Dermis blood vessel endothelial cell (primary cell): ENCODE data around the gene NCK1. TPM values are rescaled to one million over a fixed set of nuclear protein-coding genes. Genes with fewer than 3 reads are reported as not detected.

Experiments
- DNase-seq: peaks from one replicate; pipeline ENCODE4 v3.0.0; 2010
- total RNA-seq: library from RNA; depleted of rRNA; stranded (reverse); fragments of >200 nt; gene quantifications from 2 replicates; pipeline ENCODE4 v1.2.3, GENCODE V29; 2014

The NCK1 gene
- total RNA-seq, 1 donor from 2014 or later: 150 TPM

DNA sequence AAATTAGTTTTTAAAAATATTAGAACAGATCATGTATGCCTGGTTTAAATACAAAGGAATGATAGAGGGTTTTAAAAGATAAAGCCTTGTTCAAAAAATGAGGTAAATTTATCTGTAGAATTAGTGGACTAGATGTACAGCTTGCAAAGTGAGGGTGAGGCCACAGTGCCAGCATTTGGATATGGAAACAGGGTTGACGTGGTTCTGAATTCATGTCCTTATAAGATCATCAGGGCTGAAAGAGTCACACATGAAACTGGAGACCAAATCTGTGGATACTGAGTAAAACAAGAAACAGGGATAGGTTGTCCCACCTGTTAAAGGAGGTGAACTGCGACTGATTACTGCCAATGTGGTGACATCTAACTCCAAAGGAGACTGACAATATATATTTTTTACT lies 46.3 kb downstream of the NCK1 start:
- DNase-seq: no peak

DNA sequence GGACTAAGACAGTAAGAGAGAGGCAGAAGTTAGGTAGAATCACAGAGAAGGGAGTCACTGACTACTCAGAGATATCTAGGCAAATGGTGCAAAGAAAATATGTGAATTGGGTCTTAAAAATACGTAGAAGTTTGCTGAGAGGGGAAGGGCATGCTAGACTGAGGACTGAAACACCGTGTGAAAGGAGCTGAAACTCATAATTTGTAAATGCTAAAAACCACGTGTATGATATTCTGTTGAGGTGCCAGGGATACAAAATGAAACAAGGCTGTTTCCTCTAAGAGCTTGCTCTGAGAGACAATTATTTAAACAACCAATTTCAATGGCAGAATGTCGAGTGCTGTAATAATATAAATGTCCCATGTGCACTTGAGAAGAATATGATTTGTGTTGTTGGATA lies 47.2 kb downstream of the NCK1 start:
- DNase-seq: no peak

DNA sequence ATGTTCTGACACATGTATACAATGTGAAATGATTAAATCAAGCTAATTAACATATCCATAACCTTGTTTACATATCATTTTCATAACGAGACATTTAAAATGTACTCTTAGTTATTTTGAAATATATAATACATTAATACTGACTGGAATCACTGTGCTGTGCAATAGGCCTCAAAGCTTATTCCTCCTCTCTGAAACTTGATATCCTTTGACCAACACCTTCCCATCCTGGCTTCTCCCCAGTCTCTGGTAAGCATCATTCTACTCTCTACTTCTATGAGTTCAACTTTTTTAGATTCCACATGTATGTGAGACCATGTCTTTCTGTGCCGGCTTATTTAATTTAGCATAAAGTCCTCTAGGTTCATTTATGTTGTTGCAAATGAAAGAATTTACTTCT lies 48.7 kb downstream of the NCK1 start:
- no peak for DNase-seq

DNA sequence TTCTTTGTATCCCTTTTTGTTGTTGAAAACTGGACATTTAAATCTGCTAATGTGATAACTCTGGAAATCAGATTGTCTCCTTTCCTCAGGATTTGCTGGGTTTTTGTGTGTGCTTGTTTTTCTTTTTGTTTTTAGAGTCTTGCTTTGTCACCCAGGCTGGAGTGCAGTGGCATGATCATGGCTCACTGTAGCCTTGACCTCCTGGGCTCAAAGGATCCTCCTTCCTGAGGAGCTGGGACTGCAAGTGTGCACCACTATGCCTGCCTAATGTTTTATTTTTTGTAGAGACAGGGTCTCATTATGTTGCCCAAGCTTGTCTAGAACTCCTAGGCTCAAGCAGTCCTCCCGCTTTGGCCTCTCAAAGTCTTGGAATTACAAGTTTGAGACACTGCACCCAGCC lies 51.2 kb downstream of the NCK1 start:
- DNase-seq: no peak

DNA sequence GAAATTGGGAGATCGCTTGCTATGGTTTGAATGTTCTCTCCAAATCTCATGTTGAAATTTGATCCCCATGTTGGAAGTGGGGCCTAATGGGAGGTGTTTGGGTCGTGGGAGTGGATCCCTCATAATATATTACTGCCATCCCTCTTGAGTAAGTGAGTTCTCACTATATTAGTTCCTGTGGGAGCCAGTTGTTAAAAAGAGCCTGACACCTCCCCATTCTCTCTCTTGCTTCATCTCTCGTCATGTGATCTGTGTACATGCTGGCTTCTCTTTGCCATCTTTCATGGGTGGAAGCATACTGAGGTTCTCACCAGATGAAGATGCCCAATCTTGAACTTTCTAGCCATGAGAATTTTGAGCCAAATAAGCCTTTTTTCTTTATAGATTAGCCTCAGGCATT lies 52.7 kb downstream of the NCK1 start:
- no peak for DNase-seq

DNA sequence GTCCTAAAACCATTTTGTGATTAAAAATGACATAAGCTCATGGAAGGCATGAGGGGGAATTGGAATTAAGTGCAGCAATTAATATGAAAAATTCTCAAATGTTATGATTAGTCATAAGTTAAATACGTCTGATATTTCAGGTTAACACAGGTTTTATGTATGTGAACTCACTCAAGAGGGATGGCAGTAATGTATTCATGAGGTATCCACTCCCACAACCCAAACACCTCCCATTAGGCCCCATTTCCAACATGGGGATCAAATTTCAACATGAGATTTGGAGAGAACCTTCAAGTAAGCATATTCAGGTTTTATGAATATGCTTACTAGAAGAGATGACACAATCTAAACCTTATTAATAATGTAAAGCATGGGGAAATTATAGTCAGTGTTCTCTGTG lies 54.2 kb downstream of the NCK1 start:
- no peak for DNase-seq

DNA sequence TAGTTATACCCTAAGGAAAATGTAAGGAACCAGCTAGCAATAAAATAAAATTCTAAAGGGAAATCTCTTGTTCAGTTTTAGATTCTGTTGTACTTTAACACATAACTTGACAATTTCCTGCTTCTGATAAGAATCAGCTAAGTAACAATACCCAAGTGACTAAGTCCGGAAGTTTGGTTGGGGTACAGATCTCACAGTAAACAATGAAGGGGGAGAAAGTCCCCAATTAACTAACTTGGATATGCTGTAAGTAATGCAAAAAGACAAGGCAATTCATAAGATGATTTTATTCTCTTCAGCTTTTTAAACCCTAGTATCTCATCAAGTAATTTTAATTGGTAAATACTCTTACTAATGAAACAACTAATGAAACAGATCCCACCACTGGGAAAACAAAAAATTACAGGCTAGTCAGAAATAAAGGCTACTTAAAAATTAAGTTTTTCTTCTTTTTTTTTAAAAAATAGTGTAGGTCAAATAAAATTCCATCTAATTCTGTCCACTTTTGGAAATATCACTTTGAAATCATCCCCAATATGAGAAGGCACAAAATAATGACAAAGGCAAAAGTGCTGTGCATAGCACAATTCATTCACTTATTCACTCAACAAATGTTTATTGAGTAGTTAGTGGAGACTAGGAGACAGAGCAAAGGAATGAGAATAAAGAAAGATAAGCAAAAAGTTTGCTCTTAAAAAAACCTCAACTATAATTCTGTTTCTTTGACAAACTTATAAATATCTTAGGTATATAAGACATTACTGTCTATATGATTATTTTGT lies 58.0 kb downstream of the NCK1 start:
- DNase-seq: peak; percentile 91

DNA sequence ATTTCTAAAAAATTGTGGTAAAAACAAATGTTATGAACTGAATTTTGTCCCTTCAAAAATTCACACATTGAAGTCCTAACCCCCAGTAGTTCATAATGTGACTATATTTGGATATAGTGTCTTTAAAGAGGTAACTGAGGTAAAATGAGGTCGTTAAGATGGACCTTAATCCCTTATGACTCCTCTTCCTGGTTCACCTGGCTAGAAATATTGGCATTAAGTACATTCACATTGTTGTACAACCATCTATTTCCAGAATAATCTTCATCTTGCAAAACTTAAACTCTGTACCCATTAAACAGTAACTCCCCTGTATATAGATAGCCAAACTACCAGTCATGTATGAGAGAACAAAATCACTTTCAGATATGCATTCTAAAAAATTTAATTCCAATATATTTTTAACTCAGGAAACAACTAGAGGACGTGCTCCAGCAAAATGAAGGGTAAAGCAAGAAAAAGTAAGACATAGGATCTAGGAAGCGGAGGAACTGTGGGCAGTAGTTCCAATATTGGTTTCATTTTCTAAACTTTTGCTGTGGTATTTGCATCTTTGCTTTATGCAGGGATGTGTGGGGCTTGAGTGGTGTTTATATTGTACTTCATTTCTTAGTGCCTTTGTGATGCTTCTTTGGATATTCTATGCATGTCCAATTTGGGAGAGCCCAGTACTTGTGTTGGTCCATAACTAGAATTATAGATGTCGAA lies 59.0 kb downstream of the NCK1 start:
- no peak for DNase-seq

DNA sequence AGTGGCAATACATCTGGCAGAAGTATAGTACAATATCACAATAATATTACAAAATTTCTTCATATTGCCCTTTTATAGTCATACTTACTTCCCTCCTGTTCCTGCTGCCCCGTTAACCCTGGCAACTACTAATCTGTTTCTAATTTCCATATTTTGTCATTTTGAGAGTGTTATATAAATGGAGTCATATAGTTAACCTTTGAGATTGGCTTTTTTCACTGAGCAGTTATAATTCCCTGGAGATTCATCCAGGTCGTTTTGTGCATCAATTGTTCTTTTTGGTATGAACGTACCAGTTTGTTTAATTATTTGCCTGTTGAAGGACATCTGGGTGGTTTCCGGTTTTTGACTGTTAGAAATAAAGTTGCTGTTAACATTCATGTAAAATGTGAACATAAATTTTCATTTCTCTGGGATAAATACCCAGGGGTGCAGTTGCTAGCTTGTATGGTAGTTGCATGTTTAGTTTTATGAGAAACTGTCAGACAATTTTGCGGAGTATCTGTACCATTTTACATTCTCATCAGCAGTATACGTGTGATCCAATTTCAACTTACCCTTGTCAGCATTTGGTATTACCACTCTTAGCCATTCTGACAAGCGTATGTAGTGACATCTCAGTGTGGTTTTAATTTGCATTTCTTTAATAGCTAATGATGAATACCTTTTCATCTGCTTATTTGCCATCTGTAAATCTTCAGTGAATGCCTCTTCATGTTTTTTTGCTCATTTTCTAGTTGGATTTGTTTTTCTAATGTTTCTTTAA lies 63.6 kb downstream of the NCK1 start:
- DNase-seq: no peak

DNA sequence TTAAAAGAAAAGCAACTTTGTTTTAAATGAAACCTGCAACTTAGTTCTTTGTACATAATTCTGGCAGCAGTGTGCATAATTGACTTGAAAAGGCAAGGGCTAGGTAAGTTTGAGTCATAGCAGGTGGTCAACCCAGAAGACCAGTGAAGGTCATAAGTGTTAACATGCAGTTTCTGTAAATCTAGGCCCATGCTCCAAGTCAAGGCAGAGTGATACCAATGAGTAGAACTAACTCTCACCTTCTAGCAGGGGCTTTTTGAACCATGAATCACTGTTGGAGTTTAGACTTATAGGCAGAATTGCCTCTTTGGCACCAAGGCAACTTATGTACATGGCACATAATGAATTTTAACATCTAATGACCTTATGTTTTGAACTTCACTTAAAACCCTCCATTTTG lies 66.2 kb downstream of the NCK1 start:
- no peak for DNase-seq

DNA sequence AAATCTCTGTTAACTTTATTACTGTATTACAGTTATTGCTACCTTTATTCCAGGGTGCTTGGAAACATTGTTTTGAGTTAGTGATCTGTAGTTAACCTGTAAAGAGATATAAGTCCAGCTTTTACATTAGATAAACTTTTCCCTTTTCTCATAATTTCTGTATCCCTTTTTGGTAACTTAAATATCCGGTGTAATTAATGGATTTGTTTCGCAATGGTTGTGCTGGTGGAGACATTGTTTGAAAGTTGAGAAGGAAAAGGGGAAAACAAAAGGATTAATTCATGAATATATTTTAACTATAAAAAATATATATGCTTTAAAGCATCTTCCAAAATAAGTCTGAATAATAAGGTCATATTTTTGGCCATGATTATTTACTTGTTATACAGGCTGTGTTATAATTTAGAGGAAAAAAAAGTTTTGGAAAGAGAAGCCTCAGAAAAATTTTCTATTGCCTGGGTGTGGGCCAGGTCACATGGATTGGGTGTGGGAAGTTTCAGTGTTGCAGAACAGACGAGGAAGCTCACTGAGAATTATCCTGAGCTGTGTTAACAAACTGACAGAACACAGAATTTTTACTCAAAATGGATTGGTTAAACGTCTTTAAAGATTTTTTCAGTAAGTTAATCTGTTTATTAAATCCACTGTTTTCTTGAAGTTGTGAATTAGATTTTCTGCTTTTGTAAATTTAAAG lies 68.1 kb downstream of the NCK1 start:
- peak; percentile 47 for DNase-seq

DNA sequence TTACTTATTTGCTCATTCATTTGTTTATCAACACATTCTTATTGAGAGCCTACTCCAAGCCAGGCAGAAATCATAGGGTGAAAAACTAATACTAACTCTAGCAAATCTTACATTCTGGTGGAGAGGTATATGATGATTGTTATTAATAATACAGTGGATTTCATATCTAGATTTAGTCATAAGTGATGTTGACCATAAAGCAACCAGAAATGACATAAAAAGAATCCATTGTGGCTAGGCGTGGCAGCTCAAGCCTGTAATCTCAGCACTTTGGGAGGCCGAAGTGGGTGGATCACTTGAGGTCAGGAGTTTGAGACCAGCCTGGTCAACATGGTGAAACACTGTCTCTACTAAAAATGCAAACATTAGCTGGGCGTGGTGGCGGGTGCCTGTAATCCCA lies 69.6 kb downstream of the NCK1 start:
- no peak for DNase-seq

DNA sequence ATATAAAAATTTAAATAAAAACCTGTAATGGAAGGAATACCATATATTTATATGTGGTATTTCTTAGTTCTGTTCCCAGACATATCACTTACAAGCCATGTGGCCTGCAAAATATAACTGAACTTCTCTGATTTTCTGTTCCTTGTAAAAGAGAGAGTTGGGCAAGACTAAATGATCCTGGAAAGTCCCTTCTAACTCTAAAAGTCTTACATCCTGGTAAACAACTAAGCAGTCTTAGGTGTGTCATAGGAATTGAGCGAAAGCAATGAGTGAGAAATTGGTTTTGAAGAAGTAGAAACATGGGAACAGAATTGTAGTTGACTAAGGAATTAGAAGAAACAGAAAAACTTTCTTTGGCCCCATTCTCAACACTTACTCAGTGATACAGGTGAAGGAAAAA lies 70.5 kb downstream of the NCK1 start:
- DNase-seq: peak; percentile 53

DNA sequence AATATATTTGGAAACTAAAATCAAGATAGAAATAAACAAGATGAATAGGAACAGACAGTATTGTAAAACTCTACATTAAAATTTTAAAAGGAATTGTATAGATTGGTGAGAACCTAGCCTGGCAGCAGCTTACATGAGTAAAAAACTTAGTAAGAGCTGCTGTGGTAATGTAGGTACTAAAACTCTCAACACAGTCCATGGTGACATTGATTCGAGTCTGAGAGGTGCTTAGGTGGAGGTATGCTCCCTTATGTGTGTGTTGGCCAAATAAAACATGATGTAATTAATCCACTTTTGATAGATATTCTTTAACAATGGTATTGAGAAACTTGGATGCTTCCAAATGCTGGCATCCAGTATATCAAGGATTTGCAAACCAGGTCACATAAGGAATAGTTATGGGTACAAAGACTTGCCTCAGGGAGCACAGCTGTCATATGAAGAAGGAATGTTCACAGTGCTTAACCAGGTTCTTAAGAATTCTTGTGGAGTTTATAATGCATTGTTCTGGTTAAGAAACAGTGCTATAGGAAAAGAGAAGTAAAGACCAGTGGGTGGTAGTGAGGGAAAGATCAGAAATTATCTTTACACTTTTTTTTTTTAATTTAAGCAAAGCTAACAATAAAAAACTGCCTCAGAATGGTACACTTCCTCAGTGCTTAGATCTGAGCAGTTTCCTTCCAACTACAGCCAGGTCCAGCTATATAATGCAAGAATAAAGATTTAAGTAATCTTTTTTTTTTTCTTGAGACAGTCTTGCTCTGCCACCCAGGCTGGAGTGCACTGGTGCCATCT lies 71.2 kb downstream of the NCK1 start:
- DNase-seq: no peak

DNA sequence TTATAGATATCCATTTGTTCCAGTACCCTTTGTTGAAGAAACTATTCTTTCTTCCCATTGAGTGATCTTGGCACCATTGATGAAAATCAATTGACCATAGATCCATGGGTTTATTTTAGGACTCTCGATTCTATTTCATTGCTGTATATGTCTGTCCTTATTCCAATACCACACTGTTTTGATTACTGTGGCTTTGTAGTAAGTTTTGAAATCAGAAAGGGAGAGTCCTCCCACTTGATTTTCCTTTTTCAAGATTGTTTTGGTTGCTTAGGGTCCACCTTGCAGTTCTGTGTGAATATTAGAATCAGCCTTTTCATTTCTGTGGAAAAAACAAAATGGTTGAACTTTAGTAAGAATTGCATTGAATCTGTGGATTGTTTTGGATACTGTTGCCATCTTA lies 75.2 kb downstream of the NCK1 start:
- no peak for DNase-seq

DNA sequence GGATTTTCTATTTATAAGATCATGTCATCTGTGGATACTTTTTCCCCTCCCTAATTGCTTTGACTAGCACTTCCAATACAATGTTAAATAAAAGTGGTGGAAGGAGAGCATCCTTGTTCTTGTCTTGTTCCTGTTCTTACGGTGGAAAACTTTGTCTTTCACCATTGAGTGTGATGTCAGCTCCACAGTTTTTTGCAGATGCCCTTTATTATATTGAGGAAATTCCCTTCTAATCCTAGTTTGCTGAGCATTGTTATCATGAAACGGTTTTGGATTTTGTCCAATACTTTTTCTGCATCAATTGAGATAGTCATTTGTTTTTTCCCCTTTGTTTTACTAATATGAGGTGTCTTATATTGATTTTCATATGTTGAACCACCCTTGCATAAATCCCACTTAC lies 75.8 kb downstream of the NCK1 start:
- DNase-seq: peak; percentile 83

DNA sequence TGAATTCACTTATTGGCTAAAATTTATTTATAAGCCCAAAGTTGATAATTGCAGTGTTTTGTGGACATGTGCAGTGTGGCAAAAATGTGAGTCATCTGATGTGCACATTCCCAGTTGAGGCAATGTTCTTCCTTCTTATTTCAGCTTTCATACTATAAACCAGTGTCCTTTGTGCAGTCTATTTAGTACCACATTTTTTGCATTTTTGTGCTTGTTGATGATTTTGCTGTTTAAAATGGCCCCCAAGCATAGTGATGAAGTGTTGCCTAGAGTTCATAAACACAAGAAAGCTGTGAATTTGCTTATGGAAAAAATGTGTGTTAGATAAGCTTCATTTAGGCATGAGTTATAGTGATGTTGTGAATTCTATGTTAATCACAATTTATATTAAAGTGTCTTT lies 76.3 kb downstream of the NCK1 start:
- peak; percentile 72 for DNase-seq

DNA sequence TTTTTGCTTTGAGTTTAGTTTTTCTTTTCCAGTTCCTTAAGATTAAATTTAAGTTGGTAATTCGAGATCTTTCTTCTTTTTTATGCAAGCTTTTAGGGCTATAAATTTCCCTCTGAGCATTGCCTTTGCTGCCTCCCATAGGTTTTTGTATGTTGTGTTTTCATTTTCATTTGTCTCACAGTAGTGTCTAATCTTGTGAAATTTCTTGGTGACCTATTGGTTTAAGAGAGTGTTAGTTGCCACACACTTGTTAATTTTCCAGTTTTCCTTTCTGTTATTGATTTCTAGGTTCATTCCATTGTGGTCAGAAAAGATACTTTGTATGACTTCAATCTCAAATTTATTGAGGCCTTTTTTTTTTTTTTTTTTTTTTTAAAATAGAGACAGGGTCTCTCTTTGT lies 77.5 kb downstream of the NCK1 start:
- no peak for DNase-seq

DNA sequence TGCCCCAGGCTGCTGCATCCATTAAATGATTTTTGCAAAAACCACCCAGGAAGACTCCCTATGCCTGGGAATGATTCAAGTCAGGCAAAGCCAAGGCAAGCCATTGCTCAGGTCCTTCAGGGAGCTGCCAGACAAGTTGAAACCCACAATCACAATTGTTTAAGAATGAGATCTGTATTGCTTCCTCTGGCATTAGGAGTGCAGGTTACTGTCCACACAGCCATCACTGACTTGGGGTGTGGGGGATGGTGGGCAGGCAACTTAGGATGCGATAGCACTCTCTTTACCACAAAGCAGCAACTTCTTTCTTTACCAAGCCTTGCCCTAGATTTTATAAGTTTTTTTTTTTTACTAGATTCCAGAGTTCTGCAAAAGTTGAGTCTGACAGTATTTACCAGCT lies 80.8 kb downstream of the NCK1 start:
- DNase-seq: no peak

DNA sequence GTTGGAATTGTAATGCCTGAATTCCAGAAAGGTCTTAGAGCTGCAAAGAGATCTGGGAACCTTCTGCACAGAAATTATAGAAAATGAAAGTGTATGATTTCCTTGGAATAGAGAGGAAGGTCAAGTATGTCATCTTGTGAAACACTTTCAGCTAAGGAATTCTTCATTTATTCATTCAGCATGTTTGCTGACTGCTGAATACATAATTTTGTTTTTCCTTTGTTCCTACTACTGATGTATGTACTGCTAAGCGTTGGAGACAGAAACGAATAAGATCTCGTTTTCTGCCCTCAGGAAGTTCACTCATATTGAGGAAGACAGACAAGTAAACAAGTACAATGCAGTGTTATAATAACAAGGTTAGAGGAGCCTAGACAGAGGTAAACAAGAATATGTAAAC lies 81.4 kb downstream of the NCK1 start:
- DNase-seq: no peak

DNA sequence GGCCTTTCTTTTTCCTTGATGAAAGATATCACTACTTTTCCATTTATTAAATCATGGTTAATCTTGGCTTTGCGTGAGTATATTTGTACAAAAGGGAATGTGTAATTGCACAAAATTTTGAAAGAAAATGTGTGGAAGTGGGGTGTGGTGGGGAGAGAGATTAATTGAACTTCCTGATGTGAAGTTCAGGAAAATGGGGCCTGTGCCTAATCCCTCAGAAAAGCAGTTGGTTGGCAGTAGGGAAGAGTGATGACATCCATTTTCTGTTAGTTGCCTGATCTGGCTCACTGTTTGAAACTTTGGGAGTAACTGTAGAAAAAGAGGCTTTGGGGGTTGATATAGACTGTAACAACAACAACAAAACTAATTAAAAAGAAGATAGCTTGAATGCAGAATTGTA lies 85.0 kb downstream of the NCK1 start:
- DNase-seq: no peak

DNA sequence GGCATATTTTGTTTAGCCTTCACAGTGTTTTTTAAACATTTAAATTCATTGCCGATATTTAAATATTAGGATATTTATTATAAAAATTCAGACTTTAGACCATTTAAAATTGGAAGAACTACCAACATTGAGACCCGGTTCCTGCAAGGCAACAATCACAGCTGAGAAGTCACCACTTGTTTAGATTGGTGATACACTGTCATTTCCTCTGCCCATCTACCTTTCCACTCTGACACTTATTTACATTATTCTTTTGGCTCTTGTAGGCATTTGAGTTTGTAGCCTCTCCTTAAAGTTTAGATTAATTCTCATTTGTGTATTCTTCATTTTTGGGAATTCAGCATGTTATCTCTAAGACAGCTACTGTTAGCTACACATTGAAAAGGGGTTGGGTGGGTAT lies 85.5 kb downstream of the NCK1 start:
- DNase-seq: no peak
